ENCODE data around the gene OTOGL. TPM values are rescaled to one million over a fixed set of nuclear protein-coding genes. Genes with fewer than 3 reads are reported as not detected.

OTOGL gene
- total RNA-seq, 2 experiments from 2014 or later = not detected

DNA sequence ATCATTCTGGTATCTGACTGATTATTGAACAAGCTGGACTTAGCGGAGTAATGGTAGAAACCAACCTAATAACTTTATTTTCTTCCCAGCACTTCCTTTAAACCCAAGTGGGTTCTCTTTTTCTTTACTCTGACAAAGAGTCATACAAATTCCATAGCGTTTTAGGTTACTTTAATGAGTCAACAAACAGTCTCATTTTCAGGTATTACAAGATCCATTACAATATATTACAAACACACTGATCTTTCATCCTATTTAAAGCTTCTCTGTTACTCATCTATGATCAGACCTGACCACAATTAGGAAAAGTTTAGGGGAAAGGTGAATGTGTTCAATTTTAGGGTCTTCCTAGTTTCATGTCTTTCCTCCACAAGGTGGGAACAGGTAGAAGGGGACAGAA lies 305.3 kb downstream of the OTOGL start:
- POLR2A ChIA-PET = interaction anchor here (1.2 kb wide), 1 partner anchor 9 kb away, joined by 4 read pairs; no protein-coding TSS in a partner anchor
- Histone ChIP-seq H3K9me2 (ENCODE audit: insufficient read depth, low read length) (no peaks in the 10 kb centered on the region), H3K36me3 (ENCODE audit: insufficient read depth, low read length) (no peaks in the 10 kb centered on the region), H3K4me2 (ENCODE audit: low read length) (no peak overlapping the region), H2AFZ (ENCODE audit: low read length) (no peak overlapping the region), H4K20me1 (ENCODE audit: insufficient read depth, low read length) (no peaks in the 10 kb centered on the region), H3K79me2 (ENCODE audit: insufficient read depth, low read depth, low read length) (no peaks in the 10 kb centered on the region), H3K4me1 (ENCODE audit: insufficient read depth, low read length, poor library complexity, severe bottlenecking) (no peaks in the 10 kb centered on the region), H3K4me3 (ENCODE audit: low read depth, low read length, poor library complexity, severe bottlenecking) (no peak overlapping the region), H3K9me3 (ENCODE audit: low read length) (no peaks in the 10 kb centered on the region), H3K27ac (ENCODE audit: low read depth, low read length, poor library complexity, severe bottlenecking) (no peak overlapping the region)
- BruUV-seq (replicated peaks) = no TSS peak
- no peak for DNase-seq (ENCODE audit: low spot score)
- no peak for TF ChIP-seq EZH2phosphoT487 (IDR thresholded peaks at IDR 0.05; ENCODE audit: borderline replicate concordance, low read depth, low read length)
- TF ChIP-seq, protein P1, sequence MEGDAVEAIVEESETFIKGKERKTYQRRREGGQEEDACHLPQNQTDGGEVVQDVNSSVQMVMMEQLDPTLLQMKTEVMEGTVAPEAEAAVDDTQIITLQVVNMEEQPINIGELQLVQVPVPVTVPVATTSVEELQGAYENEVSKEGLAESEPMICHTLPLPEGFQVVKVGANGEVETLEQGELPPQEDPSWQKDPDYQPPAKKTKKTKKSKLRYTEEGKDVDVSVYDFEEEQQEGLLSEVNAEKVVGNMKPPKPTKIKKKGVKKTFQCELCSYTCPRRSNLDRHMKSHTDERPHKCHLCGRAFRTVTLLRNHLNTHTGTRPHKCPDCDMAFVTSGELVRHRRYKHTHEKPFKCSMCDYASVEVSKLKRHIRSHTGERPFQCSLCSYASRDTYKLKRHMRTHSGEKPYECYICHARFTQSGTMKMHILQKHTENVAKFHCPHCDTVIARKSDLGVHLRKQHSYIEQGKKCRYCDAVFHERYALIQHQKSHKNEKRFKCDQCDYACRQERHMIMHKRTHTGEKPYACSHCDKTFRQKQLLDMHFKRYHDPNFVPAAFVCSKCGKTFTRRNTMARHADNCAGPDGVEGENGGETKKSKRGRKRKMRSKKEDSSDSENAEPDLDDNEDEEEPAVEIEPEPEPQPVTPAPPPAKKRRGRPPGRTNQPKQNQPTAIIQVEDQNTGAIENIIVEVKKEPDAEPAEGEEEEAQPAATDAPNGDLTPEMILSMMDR (conservative IDR thresholded peaks at IDR 0.05; ENCODE audit: low read length) = no peak
- intact Hi-C loops (cut with micrococcal nuclease; ENCODE audit: unreplicated experiment) = no loop called here
- CTCF ChIA-PET (ENCODE audit: unreplicated experiment) = no interaction called here

DNA sequence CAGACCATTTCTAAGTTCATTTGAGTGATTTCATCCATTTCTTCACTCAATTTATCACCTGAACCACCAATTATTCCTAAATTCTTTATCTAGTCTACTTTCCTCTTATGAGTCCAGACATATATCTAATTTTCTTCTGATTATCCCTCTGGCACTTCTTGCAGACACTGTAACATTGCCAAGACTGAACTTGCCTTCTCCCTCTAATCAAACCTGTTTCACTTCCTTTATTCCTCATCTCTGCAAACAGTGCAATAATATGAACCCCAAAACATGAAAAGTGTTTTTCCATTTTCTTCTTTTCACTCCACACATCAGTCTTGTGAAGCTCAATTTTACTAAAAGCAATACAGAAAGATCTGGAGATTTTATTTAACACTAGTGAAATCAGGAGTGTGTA lies 306.9 kb downstream of the OTOGL start:
- TF ChIP-seq, protein P1 (conservative IDR thresholded peaks at IDR 0.05; ENCODE audit: low read length) = no peak
- no peak for TF ChIP-seq EZH2phosphoT487 (IDR thresholded peaks at IDR 0.05; ENCODE audit: borderline replicate concordance, low read depth, low read length)
- no peak for DNase-seq (ENCODE audit: low spot score)
- Histone ChIP-seq H3K4me2 (ENCODE audit: low read length) (no peak overlapping the region), H2AFZ (ENCODE audit: low read length) (no peak overlapping the region), H3K27ac (ENCODE audit: low read depth, low read length, poor library complexity, severe bottlenecking) (no peak overlapping the region), H3K79me2 (ENCODE audit: insufficient read depth, low read depth, low read length) (no peaks in the 10 kb centered on the region), H3K9me2 (ENCODE audit: insufficient read depth, low read length) (no peaks in the 10 kb centered on the region), H3K36me3 (ENCODE audit: insufficient read depth, low read length) (no peaks in the 10 kb centered on the region), H3K4me3 (ENCODE audit: low read depth, low read length, poor library complexity, severe bottlenecking) (no peak overlapping the region), H3K9me3 (ENCODE audit: low read length) (no peaks in the 10 kb centered on the region), H3K4me1 (ENCODE audit: insufficient read depth, low read length, poor library complexity, severe bottlenecking) (no peaks in the 10 kb centered on the region), H4K20me1 (ENCODE audit: insufficient read depth, low read length) (no peaks in the 10 kb centered on the region)
- ChIA-PET POLR2A (interaction anchor here (0.7 kb wide), 1 partner anchor 817 kb away, joined by 3 read pairs; no protein-coding TSS in a partner anchor), CTCF (ENCODE audit: unreplicated experiment) (no interaction called here)
- intact Hi-C loops (cut with micrococcal nuclease; ENCODE audit: unreplicated experiment) = no loop called here
- no TSS peak for BruUV-seq (replicated peaks)

DNA sequence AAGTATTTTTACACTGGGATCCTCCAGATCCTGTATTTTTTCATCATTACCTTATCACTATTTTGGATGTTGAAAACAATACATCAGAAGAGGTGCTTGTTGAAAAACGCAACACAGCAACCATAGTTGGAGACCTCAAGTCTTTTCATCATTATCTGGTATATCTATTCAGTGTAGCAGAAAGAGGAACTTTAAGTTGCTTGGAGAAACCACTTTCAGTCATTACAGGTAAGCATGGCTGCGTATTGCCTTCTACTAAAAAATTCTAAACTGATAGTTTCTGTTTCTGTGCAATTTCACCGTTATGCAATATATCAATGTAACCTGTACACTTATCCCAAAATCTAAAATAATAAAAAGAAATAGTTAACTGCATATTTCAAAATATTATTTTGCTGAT lies 312.4 kb downstream of the OTOGL start:
- H3K4me1 ChIP-seq (ENCODE audit: insufficient read depth, low read length, poor library complexity, severe bottlenecking) = no peaks in the 10 kb centered on the region
- H4K20me1 ChIP-seq (ENCODE audit: insufficient read depth, low read length) = no peaks in the 10 kb centered on the region; the same call in 1 of the 2 replicates
- DNase-seq (ENCODE audit: low spot score) = no peak
- intact Hi-C loops (cut with micrococcal nuclease; ENCODE audit: unreplicated experiment) = loop anchor here (5.0 kb wide), 4 partner anchors 186 to 846 kb away; no protein-coding TSS in a partner anchor
- no peak overlapping the region for H3K27ac ChIP-seq (ENCODE audit: low read depth, low read length, poor library complexity, severe bottlenecking)
- no peak overlapping the region for H2AFZ ChIP-seq (ENCODE audit: low read length)
- no peak overlapping the region for H3K4me2 ChIP-seq (ENCODE audit: low read length)
- no peaks in the 10 kb centered on the region for H3K36me3 ChIP-seq (ENCODE audit: insufficient read depth, low read length)
- H3K4me3 ChIP-seq (ENCODE audit: low read depth, low read length, poor library complexity, severe bottlenecking) = no peak overlapping the region
- H3K9me2 ChIP-seq (ENCODE audit: insufficient read depth, low read length) = no peaks in the 10 kb centered on the region
- BruUV-seq (replicated peaks) = no TSS peak
- ChIA-PET POLR2A (no interaction called here), CTCF (ENCODE audit: unreplicated experiment) (no interaction called here)
- TF ChIP-seq, protein P1 (conservative IDR thresholded peaks at IDR 0.05; ENCODE audit: low read length) = no peak
- TF ChIP-seq EZH2phosphoT487 (IDR thresholded peaks at IDR 0.05; ENCODE audit: borderline replicate concordance, low read depth, low read length) = no peak
- H3K79me2 ChIP-seq (ENCODE audit: insufficient read depth, low read depth, low read length) = no peaks in the 10 kb centered on the region
- no peaks in the 10 kb centered on the region for H3K9me3 ChIP-seq (ENCODE audit: low read length)
